Astrocyte of the spinal cord (primary cell): Measurements from ENCODE around the gene RNU1-1.
"Not testable (repeated sequence)": the region's sequence is repeated elsewhere in the genome, so short reads cannot be mapped to it uniquely, and the experiment has no call there.

Experiments
- DNase-seq: peaks from one replicate; pipeline ENCODE4 v3.0.0; 2011; ENCODE audit warnings: low read depth, low spot score
- H3K4me3 ChIP-seq: 2 replicates; pipeline ENCODE4 v1.5.1; 2011; ENCODE audit warnings: low read depth, mild to moderate bottlenecking, low read length, moderate library complexity
- in situ Hi-C: cut with HindIII; loops from 2 replicates; pipeline ENCODE4 v1.10.0; 2017; ENCODE audit warnings: low sequenced_read_pairs
- TF ChIP-seq, protein P1 (sequence below): IDR thresholded peaks from 2 replicates; pipeline ENCODE4 v1.5.1; 2012; ENCODE audit warnings: low read depth, mild to moderate bottlenecking, low read length, inconsistent platforms

RNU1-1 gene

DNA sequence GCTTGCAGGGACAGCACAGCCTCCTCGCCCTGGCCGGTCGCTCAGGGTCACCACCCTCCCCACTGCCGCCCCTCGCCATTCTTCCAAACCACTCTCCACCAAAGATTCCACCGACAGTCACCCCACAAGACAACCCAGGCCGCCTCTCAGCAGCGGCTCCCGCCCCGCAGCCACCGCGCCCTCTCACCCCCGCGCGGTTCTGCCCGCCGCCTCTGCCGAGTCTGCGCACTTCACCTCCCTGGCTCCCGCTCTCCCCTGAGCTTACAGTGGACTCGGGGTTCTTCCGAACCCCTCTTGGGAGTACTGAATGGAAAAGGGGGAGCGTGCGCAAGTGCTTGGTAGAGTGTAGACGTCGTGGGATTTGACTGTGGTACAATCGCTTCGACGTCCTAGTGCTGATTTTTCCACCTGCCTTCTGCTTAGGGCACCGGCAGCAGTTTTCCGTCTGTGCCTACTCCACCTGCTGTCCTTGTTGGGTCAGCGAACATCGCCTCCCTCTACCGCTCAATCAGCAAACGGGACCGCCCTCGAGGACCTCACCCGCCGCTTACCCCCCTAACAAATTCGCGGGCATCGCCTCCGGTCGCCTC, 20.2 kb upstream of the RNU1-1 start:
- DNase-seq, in situ Hi-C loops: not testable (repeated sequence)
- H3K4me3 ChIP-seq = peak overlapping the region; percentile 16

DNA sequence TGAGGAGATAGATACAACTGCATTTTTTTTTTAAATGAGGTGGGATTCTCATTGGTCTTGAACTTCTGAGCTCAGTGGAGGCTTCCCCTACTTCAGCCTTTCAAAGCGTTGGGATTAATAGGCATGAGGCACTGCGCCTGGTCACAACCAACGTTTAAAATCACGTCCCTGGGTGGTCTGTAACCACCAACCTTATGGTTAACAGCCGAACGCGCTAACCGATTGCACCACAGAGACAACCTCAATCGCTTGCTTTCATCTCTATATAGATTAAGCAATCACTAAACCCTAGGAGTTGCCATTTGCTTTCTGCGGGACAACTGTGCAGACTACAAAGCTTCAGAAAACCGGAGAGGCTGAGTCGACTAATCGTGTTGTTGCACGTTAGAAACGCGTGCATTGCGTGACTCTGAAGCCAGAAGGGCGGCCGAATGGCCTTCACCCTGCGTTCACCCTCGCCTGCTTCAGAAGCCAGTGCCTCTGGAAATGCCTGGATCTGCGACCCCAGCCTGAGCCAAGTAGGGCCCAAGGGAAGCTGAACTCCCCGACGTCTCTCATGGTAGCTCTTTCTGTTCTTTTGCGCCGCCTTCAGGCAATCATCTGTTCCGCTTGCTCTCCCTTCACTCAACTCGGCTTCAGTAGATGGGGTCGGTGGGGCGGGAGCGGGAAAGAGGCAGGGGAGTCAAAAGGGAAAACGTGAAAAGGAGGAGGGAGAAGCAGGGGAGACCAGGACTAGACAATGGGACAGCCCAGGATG, 18.3 kb upstream of the RNU1-1 start:
- TF ChIP-seq, protein P1, sequence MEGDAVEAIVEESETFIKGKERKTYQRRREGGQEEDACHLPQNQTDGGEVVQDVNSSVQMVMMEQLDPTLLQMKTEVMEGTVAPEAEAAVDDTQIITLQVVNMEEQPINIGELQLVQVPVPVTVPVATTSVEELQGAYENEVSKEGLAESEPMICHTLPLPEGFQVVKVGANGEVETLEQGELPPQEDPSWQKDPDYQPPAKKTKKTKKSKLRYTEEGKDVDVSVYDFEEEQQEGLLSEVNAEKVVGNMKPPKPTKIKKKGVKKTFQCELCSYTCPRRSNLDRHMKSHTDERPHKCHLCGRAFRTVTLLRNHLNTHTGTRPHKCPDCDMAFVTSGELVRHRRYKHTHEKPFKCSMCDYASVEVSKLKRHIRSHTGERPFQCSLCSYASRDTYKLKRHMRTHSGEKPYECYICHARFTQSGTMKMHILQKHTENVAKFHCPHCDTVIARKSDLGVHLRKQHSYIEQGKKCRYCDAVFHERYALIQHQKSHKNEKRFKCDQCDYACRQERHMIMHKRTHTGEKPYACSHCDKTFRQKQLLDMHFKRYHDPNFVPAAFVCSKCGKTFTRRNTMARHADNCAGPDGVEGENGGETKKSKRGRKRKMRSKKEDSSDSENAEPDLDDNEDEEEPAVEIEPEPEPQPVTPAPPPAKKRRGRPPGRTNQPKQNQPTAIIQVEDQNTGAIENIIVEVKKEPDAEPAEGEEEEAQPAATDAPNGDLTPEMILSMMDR = peak; percentile 7
- DNase-seq, in situ Hi-C loops, H3K4me3 ChIP-seq: not testable (repeated sequence)

DNA sequence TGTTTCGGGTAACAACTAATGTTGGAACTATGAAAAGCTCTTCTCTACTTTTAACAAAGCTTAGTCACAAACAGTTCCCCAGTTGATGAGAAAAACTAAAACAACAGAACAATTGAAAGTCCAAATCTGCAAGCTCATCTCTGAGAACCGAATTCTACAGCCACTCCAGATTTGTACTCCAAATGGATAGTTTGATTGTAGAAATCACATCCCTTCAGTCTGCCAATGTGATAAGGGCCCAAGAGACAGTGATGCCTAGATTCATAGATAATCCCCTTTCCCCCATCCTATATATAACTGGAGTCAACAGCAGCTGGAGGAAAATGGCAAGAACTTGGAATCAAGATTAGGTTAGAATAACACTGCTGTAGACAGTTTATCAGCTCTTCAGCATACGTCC, 14.3 kb upstream of the RNU1-1 start:
- H3K4me3 ChIP-seq, in situ Hi-C loops, DNase-seq: not testable (repeated sequence)

DNA sequence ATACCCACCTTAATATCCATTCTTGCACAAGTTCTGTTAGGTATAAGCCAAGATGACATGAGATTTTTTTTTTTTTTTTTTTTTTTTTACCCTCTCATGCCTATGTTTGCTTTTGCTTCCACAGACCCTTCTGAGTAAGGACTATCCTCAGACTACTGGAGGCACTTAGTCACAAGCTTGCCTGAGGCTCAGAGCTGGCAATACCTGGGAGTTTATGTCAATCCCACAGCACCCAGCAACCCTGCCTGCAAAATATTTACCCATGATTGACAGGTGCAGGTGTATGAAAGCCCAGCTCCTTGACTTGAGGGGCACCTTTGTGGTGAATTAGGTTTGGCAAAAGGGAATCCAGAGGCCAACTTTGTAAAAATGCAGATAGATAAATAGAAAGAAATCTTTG, 11.7 kb upstream of the RNU1-1 start:
- DNase-seq, in situ Hi-C loops, H3K4me3 ChIP-seq: not testable (repeated sequence)

DNA sequence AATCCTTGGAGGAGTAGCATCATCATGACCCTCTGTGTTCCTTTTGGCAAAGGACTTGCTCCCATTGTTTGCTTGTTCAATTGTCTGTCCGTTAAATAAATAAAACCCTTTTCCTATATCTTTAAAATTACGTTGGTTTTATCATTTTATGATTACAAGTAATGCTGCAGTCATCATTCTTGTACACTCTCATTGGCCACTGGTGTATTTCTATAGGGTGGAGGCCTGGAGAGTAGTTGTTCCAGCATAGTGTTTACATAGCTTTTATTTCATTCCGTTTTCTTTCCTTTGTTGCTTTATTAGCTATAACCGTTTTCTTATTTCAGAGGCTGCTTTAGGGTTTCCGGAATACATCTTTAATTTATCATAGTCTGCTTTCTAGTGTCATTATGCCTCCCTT, 7.6 kb upstream of the RNU1-1 start:
- H3K4me3 ChIP-seq, DNase-seq, in situ Hi-C loops: not testable (repeated sequence)

DNA sequence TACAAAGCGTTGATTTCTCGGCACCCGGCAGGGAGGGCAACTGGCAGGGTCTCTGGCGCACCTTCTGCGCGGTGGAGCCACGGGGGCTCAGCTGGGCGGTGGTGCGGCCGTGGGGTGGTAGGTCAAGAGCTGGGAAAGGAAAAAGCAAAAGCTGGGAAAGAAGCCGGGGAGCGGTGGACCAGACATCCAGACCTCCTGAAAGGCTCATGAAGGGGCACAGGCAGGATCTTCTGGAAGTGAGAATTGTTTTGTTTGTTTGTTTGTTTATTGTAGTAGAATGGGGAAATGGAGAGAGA, 7.2 kb upstream of the RNU1-1 start:
- H3K4me3 ChIP-seq = peak overlapping the region; percentile 40
- TF ChIP-seq, protein P1 = no peak
- in situ Hi-C loops = no loop called here
- no peak for DNase-seq

DNA sequence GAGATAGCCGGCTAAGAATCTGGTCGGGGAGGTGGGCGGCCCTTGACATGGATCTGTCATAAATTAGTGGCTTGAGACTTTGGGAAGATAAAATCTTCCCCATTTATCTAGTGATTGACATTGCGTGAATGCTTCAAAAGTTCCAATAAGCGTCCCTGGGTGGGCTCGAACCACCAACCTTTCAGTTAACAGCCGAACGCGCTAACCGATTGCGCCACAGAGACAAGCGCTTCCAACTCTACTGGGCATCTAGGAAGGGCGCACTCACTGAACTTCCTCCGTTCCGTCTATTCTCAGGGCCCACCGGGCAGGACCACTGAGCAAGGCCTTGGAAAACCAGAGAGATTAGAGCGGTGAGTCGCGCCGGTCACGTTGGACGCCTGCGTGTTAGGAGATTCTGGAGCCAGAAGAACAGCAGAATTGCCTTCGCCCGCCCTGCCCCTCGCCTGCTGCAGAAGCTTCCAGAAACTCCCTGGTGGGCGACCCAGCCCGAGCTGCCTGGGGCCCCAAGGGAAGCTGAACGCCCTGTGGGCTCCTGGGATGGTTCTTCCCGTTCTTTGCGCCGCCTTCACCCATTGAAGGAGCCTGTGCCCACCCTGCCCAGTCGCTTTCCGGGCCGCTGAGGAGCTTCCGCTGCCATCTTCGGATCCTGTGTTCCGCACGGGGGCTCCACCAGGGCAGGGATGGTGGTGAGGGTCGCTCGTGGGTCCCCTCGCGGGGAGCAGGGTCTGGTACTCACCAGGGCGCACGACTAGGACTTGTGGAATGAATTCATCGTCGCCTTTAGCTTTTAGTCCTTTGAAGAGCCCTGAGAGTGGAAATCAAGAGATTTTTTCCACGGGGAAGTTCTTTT, 6.6 kb upstream of the RNU1-1 start:
- DNase-seq = peak; percentile 44
- in situ Hi-C loops = not testable (repeated sequence)
- TF ChIP-seq, protein P1 = peak; percentile 7
- peak overlapping the region; percentile 40 for H3K4me3 ChIP-seq

DNA sequence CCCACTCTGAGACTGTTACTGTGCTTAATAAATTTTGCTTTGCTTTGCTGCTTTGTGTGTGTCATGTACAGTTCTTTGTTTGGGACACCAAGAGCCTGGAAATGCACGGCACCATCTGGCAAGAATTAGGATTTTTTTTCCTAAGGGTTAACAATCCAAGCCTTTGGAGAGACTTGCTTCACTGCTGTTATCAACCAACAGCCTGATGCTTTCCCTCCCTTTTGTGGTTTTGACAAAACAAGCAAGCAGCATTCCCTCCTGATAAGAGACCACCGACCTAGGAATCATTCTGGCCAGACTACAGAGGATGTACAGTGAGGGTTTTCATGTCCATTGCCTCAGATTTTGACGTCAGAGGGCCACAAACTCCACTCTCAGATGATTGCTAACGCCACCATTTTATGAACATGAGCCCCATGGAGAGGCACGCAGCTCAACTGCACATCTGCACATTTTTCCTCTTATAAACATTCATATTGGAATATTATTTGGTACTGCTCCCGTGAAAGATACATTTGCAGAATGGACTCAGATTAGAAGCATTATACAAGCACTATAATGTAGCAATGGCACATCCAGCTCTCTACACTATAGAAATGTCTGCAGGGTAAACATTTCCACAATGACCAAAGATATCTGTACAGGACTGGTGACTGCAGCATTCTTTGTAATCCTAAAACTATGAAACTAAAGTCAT, 5.3 kb upstream of the RNU1-1 start:
- H3K4me3 ChIP-seq, DNase-seq, in situ Hi-C loops: not testable (repeated sequence)

DNA sequence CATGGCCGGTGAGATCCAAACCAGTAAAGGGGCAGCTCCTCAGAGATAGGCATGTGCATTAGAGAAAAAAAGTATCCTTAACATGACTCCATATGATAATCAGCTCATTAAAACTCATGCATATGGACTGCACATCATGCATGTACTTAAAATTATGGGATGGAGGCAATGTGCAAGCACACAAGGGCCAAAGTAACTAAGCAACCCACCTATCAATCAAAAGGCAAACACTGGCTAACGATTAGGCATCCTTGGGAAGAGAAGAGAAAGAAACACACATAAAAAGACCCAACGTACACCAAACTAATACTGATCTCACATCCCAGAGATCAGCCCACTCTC, 4.8 kb upstream of the RNU1-1 start:
- H3K4me3 ChIP-seq, DNase-seq, in situ Hi-C loops: not testable (repeated sequence)

DNA sequence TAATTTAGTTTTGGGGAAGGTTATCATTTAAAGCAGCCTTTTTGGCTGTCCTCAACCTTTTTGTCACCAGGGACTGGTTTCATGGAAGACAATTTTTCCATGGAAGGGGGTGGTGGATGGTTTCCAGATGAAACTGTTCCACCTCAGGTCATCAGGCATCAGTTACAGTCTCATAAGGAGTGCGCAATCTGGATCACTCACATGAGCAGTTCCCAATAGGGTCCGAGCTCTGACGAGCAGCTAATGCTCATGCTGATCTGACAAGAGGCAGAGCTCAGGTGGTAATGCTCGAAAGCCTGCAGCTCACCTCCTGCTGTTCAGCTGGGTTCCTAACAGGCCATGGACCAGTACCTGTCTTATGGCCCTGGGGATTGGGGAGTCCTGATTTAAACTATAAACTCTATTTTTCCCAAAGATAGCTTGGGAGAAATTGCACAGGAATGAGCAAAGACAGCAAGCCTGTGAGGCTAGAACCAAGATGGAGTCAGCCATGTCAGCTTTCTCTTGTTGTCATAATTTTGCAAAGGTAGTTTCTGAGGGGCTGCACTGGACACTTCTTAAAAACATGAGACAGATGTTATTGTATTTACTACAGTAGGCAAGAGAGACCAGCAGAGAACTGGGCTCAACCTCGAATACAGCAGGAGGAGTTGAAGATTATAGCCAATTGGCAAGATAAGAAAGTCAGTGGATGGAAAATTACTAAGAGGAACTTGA, 2.8 kb upstream of the RNU1-1 start:
- in situ Hi-C loops = not testable (repeated sequence)

DNA sequence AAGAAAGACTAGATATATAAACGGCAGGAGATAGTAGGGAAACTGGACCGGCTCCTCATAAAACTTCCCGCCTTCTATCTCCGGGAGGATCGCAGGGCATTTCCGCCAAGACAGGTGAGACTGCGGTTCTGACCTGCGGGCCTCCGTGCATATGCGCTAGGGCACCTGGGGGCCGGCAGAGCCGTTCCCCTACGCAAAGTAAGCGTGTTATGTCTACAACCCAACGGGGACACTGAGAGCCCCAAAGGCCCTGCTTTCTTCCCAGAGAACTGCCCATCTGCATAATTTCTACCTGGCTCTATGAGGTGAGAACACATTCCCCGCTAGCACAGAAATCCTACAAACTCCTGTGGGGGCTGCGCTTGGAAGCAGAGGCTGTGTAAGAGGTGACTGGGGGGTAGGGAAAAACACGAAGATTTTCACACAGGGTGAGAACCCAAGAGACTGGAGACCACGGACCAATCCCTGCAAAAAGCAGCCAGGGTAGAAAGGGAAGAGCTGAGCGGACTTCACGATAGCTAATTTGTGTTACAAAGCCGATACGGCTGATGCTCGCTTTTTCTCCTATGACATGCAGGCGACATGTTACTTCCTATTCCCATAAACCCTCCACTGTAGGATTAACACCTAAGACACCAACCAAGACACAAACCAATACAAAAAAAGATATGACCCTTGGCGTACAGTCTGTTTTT, 526 bp downstream of the RNU1-1 start:
- peak overlapping the region; percentile 7 for H3K4me3 ChIP-seq
- in situ Hi-C loops = not testable (repeated sequence)
- peak; percentile 98 for DNase-seq

More for the DNA sequence above, 2.8 kb upstream of the RNU1-1 start:
- not testable (repeated sequence) for DNase-seq, H3K4me3 ChIP-seq
